CD14-positive monocyte (primary cell): ENCODE results near the gene KAZN. TPM values are rescaled to one million over a fixed set of nuclear protein-coding genes. Genes with fewer than 3 reads are reported as not detected.

Source experiments
- DNase-seq, 3 donors: peaks; one replicate each; pipeline ENCODE4 v3.0.0-alpha.2; 2011 to 2022
- H2AFZ ChIP-seq: 2 replicates; pipeline ENCODE4 v1.6.0; 2012; ENCODE audit warnings: mild to moderate bottlenecking, low read depth, low read length, inconsistent platforms; ENCODE audit not compliant: insufficient read depth, poor library complexity, severe bottlenecking
- H3K27ac ChIP-seq, 2 donors: 1 replicate in 1 of 2; 2 replicates in 1 of 2; pipeline ENCODE4 v1.5.1; 2012 to 2013; ENCODE audit warnings: low read length in 2 of 2, control low read depth in 1 of 2, inconsistent platforms in 1 of 2, low read depth in 1 of 2, mild to moderate bottlenecking in 1 of 2
- H3K27me3 ChIP-seq, 2 donors: one replicate each; pipeline versions ENCODE4 v1.6.0 to v1.6.1; 2011 to 2013; ENCODE audit warnings: low read length in 2 of 2; ENCODE audit not compliant: control insufficient read depth in 2 of 2, insufficient read depth in 2 of 2
- H3K36me3 ChIP-seq, 2 donors: replicated peaks in 1 of 2; 1 replicate in 1 of 2; 2 replicates in 1 of 2; pipeline versions ENCODE4 v1.5.1 to v1.6.1; 2012 to 2013; ENCODE audit warnings: low read length in 2 of 2, control low read depth in 1 of 2, inconsistent platforms in 1 of 2, mild to moderate bottlenecking in 1 of 2; ENCODE audit not compliant: insufficient read depth in 2 of 2, control insufficient read depth in 1 of 2
- H3K4me1 ChIP-seq, 2 donors: 1 replicate in 1 of 2; 2 replicates in 1 of 2; pipeline versions ENCODE4 v1.5.1 to v1.6.1; 2012 to 2013; ENCODE audit warnings: low read length in 2 of 2, control low read depth in 1 of 2, inconsistent platforms in 1 of 2, mild to moderate bottlenecking in 1 of 2, moderate library complexity in 1 of 2; ENCODE audit not compliant: insufficient read depth in 2 of 2, control insufficient read depth in 1 of 2
- H3K4me2 ChIP-seq: replicated peaks from 2 replicates; pipeline ENCODE3; 2012; ENCODE audit warnings: low read length, moderate library complexity, mild to moderate bottlenecking; ENCODE audit not compliant: poor library complexity, severe bottlenecking; ENCODE audit errors: extremely low read depth
- H3K4me3 ChIP-seq, 3 experiments: fragments of 200-600 bp in 1 of 3; sonication (generic) in 1 of 3; replicated peaks in 1 of 3; 1 replicate in 2 of 3; 2 replicates in 1 of 3; pipeline ENCODE4 v1.5.1; 2011 to 2013; ENCODE audit warnings: low read length in 3 of 3, mild to moderate bottlenecking in 3 of 3, control low read depth in 2 of 3, low read depth in 2 of 3, inconsistent platforms in 1 of 3, moderate library complexity in 1 of 3
- H3K79me2 ChIP-seq: 2 replicates; pipeline ENCODE4 v1.6.0; 2012; ENCODE audit warnings: mild to moderate bottlenecking, control low read depth, inconsistent platforms, low read length, moderate library complexity; ENCODE audit not compliant: insufficient read depth
- H3K9ac ChIP-seq: 2 replicates; pipeline ENCODE4 v1.6.0; 2017; ENCODE audit warnings: low read length, mild to moderate bottlenecking; ENCODE audit not compliant: insufficient read depth, poor library complexity, severe bottlenecking
- H3K9me3 ChIP-seq, 2 donors: replicated peaks in 1 of 2; 1 replicate in 1 of 2; 2 replicates in 1 of 2; pipeline versions ENCODE4 v1.5.1 to v1.6.1; 2012 to 2013; ENCODE audit warnings: low read length in 2 of 2, control low read depth in 1 of 2; ENCODE audit not compliant: control insufficient read depth in 1 of 2, insufficient read depth in 1 of 2
- H4K20me1 ChIP-seq: 2 replicates; pipeline ENCODE4 v1.6.0; 2012; ENCODE audit warnings: mild to moderate bottlenecking, low read length, control low read depth, moderate library complexity; ENCODE audit not compliant: insufficient read depth
- H3K27ac Mint-ChIP-seq, 7 donors: one replicate each; pipeline ENCODE4 v1.8.0; 2020; ENCODE audit warnings: mild to moderate bottlenecking in 7 of 7, mixed read lengths in 7 of 7, moderate library complexity in 6 of 7, inconsistent platforms in 2 of 7
- H3K27me3 Mint-ChIP-seq, 3 donors: one replicate each; pipeline ENCODE4 v1.8.0; 2021 to 2022; ENCODE audit warnings: low read depth in 3 of 3, mild to moderate bottlenecking in 3 of 3, mixed read lengths in 3 of 3, moderate library complexity in 3 of 3, inconsistent platforms in 1 of 3
- H3K36me3 Mint-ChIP-seq, 2 donors: one replicate each; pipeline ENCODE4 v1.8.0; 2020; ENCODE audit warnings: mixed read lengths in 2 of 2, inconsistent platforms in 1 of 2, mild to moderate bottlenecking in 1 of 2
- H3K4me1 Mint-ChIP-seq: one replicate; pipeline ENCODE4 v1.8.0; 2020; ENCODE audit warnings: mild to moderate bottlenecking, mixed read lengths
- H3K4me3 Mint-ChIP-seq, 2 donors: one replicate each; pipeline ENCODE4 v1.8.0; 2020; ENCODE audit warnings: mild to moderate bottlenecking in 2 of 2, mixed read lengths in 2 of 2, moderate library complexity in 1 of 2
- H3K9me3 Mint-ChIP-seq, 7 donors: one replicate each; pipeline ENCODE4 v1.8.0; 2020 to 2022; ENCODE audit warnings: mixed read lengths in 7 of 7, mild to moderate bottlenecking in 6 of 7, moderate library complexity in 6 of 7, inconsistent platforms in 2 of 7
- WGBS: methylation state at CpG from one replicate; pipeline ENCODE4 v1.1.5; 2013; ENCODE audit warnings: missing lambda C conversion rate; ENCODE audit not compliant: insufficient coverage; 5-methylcytosine and 5-hydroxymethylcytosine counted together
- intact Hi-C, 2 donors: fragments of 100-400 bp; cut with micrococcal nuclease; formaldehyde crosslinking; loops; one replicate each; pipeline versions ENCODE4 v1.15.0 to v1.15.1; 2023
- polyA plus RNA-seq, 3 donors: library from polyadenylated mRNA; depleted of rRNA in 1 of 3; unstranded in 2 of 3; stranded (reverse) in 1 of 3; fragments of 300-500 nt in 2 of 3; fragments of >200 nt in 1 of 3; fragmentation: Illumina TruSeq in 2 of 3; gene quantifications; 1 replicate in 2 of 3; 2 replicates in 1 of 3; pipeline ENCODE4 v1.2.3, GENCODE V29; 2012 to 2021
- TF ChIP-seq, protein P1 (sequence below): fragments of 200-600 bp; IDR thresholded peaks from one replicate; pipeline ENCODE4 v1.8.0; 2022; ENCODE audit warnings: antibody characterized with exemption, mild to moderate bottlenecking

Gene KAZN
- polyA plus RNA-seq, 3 donors = not detected

DNA sequence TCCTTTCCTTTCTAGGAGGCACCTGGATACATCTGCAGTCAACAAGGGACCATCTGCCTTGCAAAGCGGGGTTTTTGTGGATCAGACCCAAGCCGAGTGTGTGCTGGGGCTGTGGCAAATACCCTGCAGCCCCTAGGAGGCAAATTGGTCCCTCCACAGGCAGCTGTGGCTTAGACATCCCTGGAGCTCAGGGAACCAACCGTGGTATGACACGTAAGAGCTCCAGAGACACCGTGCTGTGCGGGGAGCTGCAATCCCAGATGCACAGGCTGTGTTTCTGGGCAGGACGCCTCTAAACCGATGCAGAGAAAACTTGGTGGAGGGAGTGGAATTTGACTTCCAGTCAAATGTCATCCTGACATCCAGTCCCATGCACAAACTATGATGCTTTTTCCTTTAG lies 141.5 kb downstream of the KAZN start:
- no peaks in the 10 kb centered on the region for H4K20me1 ChIP-seq
- no peaks in the 10 kb centered on the region for H3K79me2 ChIP-seq
- 60% methylated on average over 3 of the region's 8 CpGs for WGBS
- no peak overlapping the region for H3K9ac ChIP-seq
- DNase-seq = no peak
- no peaks in the 10 kb centered on the region for H3K36me3 Mint-ChIP-seq
- no peaks in the 10 kb centered on the region for H3K9me3 ChIP-seq
- no peak overlapping the region for H3K27ac ChIP-seq
- H2AFZ ChIP-seq = peak overlapping the region; percentile 15
- peak overlapping the region in 1 of 7 donors; percentile 21 for H3K27ac Mint-ChIP-seq
- H3K4me2 ChIP-seq = peak overlapping the region; percentile 24
- TF ChIP-seq, protein P1, sequence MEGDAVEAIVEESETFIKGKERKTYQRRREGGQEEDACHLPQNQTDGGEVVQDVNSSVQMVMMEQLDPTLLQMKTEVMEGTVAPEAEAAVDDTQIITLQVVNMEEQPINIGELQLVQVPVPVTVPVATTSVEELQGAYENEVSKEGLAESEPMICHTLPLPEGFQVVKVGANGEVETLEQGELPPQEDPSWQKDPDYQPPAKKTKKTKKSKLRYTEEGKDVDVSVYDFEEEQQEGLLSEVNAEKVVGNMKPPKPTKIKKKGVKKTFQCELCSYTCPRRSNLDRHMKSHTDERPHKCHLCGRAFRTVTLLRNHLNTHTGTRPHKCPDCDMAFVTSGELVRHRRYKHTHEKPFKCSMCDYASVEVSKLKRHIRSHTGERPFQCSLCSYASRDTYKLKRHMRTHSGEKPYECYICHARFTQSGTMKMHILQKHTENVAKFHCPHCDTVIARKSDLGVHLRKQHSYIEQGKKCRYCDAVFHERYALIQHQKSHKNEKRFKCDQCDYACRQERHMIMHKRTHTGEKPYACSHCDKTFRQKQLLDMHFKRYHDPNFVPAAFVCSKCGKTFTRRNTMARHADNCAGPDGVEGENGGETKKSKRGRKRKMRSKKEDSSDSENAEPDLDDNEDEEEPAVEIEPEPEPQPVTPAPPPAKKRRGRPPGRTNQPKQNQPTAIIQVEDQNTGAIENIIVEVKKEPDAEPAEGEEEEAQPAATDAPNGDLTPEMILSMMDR = no peak
- peaks cover 39% of the 10 kb centered on the region for H3K4me1 Mint-ChIP-seq
- H3K9me3 Mint-ChIP-seq = peaks cover 0 to 1% (median 0%) of the 10 kb centered on the region in 7 donors
- no peak overlapping the region for H3K4me3 ChIP-seq
- intact Hi-C loops = no loop called here
- H3K27me3 ChIP-seq = no peaks in the 10 kb centered on the region
- peaks cover 35 to 39% of the 10 kb centered on the region in 2 donors for H3K4me1 ChIP-seq
- H3K4me3 Mint-ChIP-seq = no peak overlapping the region
- H3K36me3 ChIP-seq = no peaks in the 10 kb centered on the region
- H3K27me3 Mint-ChIP-seq = peaks cover 4 to 13% (median 8%) of the 10 kb centered on the region in 3 donors

DNA sequence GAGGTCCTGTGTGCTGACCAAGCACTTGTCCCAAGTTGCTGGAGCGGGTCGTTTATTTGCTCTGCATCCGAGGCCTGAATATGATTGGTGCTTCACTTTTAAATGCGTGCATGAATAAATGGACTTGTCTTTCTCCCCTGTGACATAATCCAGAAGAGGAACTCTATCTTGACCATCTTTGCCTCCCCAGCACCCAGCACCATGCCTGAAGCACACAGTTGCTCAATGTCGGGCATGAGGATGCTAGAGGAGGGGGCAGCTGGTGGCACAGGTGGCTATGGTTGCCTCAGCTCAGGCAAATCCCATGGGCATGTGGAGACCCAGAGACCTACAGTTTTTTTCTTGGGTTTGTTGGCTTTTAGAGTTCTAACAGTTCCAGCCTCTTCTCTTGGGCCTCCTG lies 142.6 kb downstream of the KAZN start:
- Mint-ChIP-seq H3K4me1 (peaks cover 39% of the 10 kb centered on the region), H3K36me3 (no peaks in the 10 kb centered on the region), H3K27ac (peak overlapping the region in 1 of 7 donors; percentile 51), H3K9me3 (no peaks in the 10 kb centered on the region), H3K4me3 (no peak overlapping the region), H3K27me3 (peaks cover 4 to 8% (median 6%) of the 10 kb centered on the region in 3 donors)
- no peak overlapping the region for H2AFZ ChIP-seq
- H3K36me3 ChIP-seq = no peaks in the 10 kb centered on the region
- H3K4me1 ChIP-seq = peaks cover 35 to 39% of the 10 kb centered on the region in 2 donors
- TF ChIP-seq, protein P1 = no peak
- H3K27ac ChIP-seq = no peak overlapping the region
- H3K9me3 ChIP-seq = no peaks in the 10 kb centered on the region
- H4K20me1 ChIP-seq = no peaks in the 10 kb centered on the region
- no peak overlapping the region for H3K4me3 ChIP-seq
- 80% methylated on average over 2 of the region's 5 CpGs for WGBS
- DNase-seq = peak in 1 of 3 donors; percentile 16
- no peaks in the 10 kb centered on the region for H3K27me3 ChIP-seq
- no peaks in the 10 kb centered on the region for H3K79me2 ChIP-seq
- intact Hi-C loops = no loop called here
- no peak overlapping the region for H3K9ac ChIP-seq
- H3K4me2 ChIP-seq = no peak overlapping the region
